ENCODE data around the gene CLASP1. TPM values are rescaled to one million over a fixed set of nuclear protein-coding genes. Genes with fewer than 3 reads are reported as not detected.

The CLASP1 gene
- total RNA-seq, 1 experiment from 2014 or later = 45.9 TPM

- Mint-ChIP-seq H3K36me3 (ENCODE audit: insufficient read depth in 1 of 3, low read depth in 3 of 3) (peaks cover 31 to 43% (median 40%) of the 10 kb centered on the region in 3 experiments; a peak in 6 of 7 replicates), H3K27ac (peak overlapping the region in 1 of 3 experiments; percentile 79; a peak in 1 of 7 replicates), H3K9me3 (no peaks in the 10 kb centered on the region), H3K27me3 (ENCODE audit: low read depth) (no peaks in the 10 kb centered on the region), H3K4me3 (no peak overlapping the region), H3K4me1 (peaks cover 24 to 34% of the 10 kb centered on the region in 2 experiments)
- Histone ChIP-seq H3K9ac (ENCODE audit: extremely low read depth, insufficient read length, low read length) (no peak overlapping the region), H3K23me2 (ENCODE audit: insufficient read length, low read depth, low read length, poor library complexity, severe bottlenecking) (no peaks in the 10 kb centered on the region), H4K5ac (ENCODE audit: insufficient read length, low read depth, low read length) (no peak overlapping the region), H3K4ac (ENCODE audit: low read depth, low read length) (no peak overlapping the region), H3K4me2 (ENCODE audit: insufficient read depth, insufficient read length, low read length) (no peak overlapping the region), H2BK5ac (ENCODE audit: insufficient read length, low read length) (no peak overlapping the region), H4K20me1 (ENCODE audit: control insufficient read depth, insufficient read depth, insufficient read length) (no peaks in the 10 kb centered on the region), H3K79me1 (ENCODE audit: insufficient read depth, low read depth, low read length, poor library complexity, severe bottlenecking) (no peaks in the 10 kb centered on the region), H3K27ac (ENCODE audit: insufficient read length, low read depth, low read length) (no peak overlapping the region), H2BK20ac (ENCODE audit: low read depth, low read length, poor library complexity, severe bottlenecking) (no peak overlapping the region), H3K9me3 (ENCODE audit: control insufficient read depth, low read depth, low read length) (no peaks in the 10 kb centered on the region), H2BK15ac (ENCODE audit: low read depth, low read length) (no peak overlapping the region), H4K91ac (ENCODE audit: insufficient read length, low read depth, low read length) (no peak overlapping the region), H4K8ac (replicated peaks; ENCODE audit: insufficient read length, low read depth, low read length) (no peak overlapping the region), H3K14ac (ENCODE audit: insufficient read depth, low read length) (no peak overlapping the region), H3K23ac (ENCODE audit: insufficient read length, low read depth, low read length) (no peak overlapping the region), H3K79me2 (ENCODE audit: insufficient read depth, low read length) (0 out of 2 replicates have a peak, but pooled peaks cover 3% of the 10 kb centered on the region), H3T11ph (ENCODE audit: low read length) (no peak overlapping the region), H3K4me1 (ENCODE audit: insufficient read depth, low read length) (no peaks in the 10 kb centered on the region; the same call in 1 of the 2 replicates), H2BK12ac (ENCODE audit: insufficient read length, low read depth, low read length) (no peak overlapping the region), H3K27me3 (ENCODE audit: insufficient read depth, low read length) (no peaks in the 10 kb centered on the region), H2BK120ac (ENCODE audit: low read depth, low read length, poor library complexity, severe bottlenecking) (no peak overlapping the region), H3K18ac (ENCODE audit: insufficient read length, low read depth, low read length) (no peak overlapping the region), H2AFZ (ENCODE audit: low read length) (no peak overlapping the region), H2AK5ac (ENCODE audit: insufficient read length, low read length) (no peak overlapping the region), H3K56ac (ENCODE audit: insufficient read length, low read depth, low read length) (no peak overlapping the region)
- no CpG with 5 or more reads among the region's 4 CpGs for WGBS (ENCODE audit: extremely low coverage, insufficient read length, low lambda C conversion rate)
- no peak for DNase-seq
- TF ChIP-seq CTCF (conservative IDR thresholded peaks at IDR 0.05) = no peak
Measured at GRCh38 chr2:121470917-121471316, 178.3 kb downstream of the CLASP1 start.

Data from H9 (cell line).